ENCODE measurements around the gene E2F3.

DNA sequence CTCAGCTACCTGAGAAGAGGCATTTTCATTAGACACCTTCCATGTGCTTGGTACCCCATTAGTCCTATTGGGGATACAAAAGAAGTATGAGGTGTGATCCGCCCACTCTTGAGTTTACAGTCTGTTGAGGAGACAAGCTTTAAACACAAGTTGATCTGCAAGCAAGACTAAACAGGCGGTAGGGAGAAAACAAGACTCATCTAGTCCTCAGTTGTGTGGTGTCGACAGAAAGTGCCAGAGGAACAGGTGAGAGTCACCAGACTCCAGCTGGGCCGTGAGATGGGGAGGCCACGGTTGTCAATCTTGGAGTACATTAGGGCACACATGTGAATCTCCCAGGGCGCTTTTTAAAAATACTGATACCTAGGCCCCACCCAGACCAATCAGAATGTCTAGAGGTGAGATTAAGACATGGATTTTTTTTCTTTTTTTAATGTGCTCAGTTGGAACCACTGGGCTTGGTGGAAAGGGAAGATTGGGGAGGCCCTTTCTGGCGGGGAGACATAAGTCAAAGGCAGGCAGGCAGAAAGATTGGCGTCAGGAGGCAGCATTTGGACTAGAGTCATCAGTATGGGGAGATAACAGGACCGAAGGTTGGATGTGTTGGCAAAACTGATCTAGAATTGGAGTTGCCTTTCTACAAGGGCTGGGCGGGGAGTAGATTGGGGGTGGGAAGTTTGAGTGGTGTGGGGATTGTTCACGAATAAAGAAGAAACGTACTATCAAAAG lies 10.4 kb downstream of the E2F3 start:
- TF ChIP-seq SUZ12 (IDR thresholded peaks at IDR 0.05; ENCODE audit: extremely low read depth, insufficient read depth, insufficient read length): no peak
- no peak for TF ChIP-seq ZNF274 (IDR thresholded peaks at IDR 0.05; ENCODE audit: low read depth, low read length)
